Fibroblast of skin of scalp (primary cell): ENCODE measurements around the gene NLRP6.
A peak's percentile ranks its signal among the peaks of the same experiment; 100 is the strongest.
"Not testable (repeated sequence)": the region's sequence is repeated elsewhere in the genome, so short reads cannot be mapped to it uniquely, and the experiment has no call there.

Experiments used
- DNase-seq: peaks from one replicate; pipeline ENCODE4 v3.0.0-alpha.2; 2013

NLRP6 gene

DNA sequence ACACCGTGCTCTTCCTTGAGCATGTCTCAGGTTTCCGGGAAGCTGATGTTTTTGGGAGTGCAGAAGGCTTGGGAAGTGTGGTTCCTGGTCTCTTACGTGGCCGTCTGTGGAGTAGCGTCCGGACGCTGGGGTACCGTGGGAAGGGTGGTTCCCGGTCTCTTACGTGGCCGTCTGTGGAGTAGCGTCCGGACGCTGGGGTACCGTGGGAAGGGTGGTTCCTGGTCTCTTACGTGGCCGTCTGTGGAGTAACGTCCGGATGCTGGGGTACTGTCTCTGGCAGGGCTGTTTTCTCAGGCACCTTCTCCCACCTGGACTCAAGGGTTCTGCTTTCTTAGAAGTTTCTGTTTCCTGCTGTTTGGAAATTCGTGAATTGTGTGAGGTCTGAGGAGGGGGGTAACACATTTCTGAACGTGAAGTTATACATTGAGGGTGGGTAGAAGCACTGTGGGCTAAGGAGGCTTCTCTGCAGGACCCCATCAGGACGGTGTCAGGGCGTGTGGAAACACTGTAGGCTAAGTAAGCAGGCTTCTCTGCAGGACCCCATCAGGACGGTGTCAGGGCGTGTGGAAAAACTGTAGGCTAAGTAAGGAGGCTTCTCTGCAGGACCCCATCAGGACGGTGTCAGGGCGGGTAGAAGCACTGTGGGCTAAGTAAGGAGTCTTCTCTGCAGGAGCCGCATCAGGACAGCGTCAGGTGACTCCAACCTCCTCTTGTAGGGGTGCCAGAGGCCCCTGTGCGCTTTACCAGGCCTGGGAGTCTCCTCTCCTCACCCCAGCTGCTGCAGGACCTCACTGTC is 47.8 kb downstream of the NLRP6 start:
- DNase-seq = no peak

DNA sequence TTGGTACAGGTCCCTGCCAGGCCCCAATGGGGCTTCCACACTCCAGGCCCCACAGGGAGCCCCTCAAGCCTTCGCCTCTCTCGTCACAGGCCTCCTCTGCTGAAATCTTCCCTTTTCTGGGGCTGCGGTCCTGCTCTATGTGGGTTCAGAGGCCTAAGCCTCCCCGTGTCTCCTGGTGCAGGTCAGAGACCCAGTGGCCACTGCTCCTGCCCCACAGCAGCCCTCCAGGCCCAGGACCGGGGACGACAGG is 48.3 kb downstream of the NLRP6 start:
- no peak for DNase-seq

DNA sequence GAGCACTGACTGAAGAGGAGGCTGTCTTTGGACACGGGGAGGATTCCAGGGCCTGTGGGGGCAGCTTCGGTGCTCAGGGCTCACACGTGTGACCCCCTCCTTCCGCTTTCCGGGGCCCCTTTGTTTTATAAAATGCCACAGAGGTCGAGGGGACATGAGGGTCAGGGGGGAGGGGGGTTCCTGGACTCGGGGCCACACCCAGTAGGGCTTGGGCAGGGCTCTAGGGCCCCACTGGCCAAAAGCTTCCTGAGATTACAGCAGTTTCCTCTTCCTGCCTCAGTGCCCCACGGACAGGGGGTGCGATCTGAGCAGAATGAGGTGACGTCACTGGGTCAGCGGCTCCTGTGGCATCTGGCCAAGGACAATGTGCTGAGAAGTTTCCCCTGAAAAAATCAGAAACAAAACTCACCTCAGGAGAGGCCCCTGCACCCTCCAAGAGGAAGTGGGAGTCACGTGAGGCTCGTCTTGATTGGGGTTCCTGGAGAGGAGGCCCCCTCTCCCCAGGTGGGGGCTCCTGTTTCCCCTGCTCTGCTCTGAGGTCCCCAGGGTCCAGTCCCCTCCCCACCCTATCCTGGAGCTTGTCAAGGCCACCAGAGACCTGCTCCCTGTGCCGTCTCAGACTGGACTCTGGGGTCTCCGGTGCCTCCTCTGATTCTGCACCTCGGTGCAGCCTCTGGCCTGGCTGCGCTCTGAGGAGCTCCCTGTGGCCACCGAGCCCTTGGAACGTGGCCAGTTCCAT is 48.8 kb downstream of the NLRP6 start:
- DNase-seq = peak; percentile 31

DNA sequence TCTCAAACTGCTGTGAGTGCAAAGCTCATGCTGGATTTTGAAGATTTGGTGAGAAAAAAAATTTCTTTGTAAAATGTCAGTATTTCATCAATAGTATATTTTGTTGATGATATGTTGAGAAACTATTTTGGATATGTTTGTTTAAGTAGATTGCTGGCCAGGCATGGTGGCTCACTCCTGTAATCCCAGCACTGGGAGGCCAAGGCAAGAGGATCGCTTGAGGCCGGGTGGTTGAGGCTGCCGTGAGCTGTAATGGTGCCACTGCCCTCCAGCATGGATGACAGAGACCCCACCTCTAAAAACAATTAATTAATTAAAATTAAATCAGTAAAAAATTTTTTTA is 49.3 kb downstream of the NLRP6 start:
- DNase-seq = peak; percentile 36

DNA sequence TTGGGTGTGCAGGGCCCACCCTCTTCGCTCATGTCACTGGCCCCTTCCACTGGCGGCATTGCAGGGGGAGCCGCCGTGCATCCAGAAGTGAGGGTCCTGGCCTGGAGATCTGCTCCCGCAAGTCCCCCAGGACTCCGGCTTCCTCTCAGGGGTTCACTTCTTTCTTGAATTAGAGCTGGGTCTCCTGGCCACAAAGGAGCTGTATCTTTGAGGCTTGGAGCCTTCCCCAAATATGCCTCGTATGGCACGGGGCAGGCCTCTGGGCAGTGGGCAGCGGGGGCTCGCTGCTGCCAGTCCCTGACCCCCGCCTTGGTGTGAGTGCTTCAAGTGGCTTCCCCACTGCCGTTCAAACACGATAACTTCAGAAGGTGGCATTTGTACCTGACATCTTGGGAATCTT is 49.8 kb downstream of the NLRP6 start:
- DNase-seq = no peak

DNA sequence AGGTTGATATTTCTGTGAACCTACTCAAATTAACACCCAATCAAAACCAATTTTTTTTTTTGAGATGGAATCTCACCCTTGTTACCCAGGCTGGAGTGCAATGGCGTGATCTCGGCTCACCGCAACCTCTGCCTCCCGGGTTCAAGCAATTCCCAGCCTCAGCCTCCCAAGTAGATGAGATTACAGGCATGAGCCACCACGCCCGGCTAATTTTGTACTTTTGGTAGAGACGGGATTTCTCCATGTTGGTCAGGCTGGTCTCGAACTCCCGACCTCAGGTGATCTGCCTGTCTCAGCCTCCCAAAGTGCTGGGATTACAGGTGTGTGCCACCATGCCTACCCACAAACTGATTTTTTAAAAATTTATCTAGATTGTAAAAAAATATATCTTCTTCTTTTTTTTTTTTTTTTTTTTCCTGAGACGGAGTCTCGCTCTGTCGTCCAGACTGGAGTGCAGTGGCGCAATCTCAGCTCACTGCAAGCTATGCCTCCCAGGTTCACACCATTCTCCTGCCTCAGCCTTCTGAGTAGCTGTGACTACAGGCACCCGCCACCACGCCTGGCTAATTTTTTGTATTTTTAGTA is 50.4 kb downstream of the NLRP6 start:
- DNase-seq = not testable (repeated sequence)

DNA sequence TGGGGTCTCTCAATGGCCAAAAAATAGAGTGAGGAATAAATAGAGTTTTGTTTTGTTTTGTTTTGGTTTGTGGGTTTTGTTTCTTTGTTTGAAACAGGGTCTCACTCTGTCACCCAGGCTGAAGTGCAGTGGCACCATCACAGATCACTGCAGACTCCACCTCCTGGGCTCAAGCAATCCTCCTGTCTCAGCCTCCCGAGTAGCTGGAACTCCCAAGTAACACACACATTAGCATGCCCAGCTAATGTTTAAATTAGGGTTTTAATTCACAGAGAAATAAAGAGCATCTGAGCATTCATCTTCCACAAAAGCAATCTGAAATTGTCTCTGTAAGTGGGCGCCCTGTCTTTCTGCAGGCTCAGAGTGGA is 51.7 kb downstream of the NLRP6 start:
- no peak for DNase-seq

DNA sequence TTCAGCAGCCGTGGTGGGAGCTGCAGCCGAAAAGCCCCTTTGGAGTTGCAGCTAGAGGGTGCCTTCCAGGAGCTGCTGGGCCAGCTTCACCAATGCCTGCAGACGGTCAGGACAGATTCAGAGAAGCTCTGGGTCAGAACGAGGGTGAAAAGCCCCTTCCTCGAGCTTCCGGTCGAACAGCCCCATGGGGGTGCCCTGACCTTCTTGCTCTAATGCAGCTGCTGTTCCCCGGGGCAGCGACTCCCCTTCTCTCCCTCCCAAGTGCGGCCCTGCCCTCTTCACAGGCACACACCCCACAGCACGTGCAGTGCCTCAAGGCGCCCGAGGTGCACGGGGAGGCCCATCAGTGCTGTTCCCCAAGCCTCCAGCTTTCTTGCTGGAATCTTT is 52.1 kb downstream of the NLRP6 start:
- no peak for DNase-seq

DNA sequence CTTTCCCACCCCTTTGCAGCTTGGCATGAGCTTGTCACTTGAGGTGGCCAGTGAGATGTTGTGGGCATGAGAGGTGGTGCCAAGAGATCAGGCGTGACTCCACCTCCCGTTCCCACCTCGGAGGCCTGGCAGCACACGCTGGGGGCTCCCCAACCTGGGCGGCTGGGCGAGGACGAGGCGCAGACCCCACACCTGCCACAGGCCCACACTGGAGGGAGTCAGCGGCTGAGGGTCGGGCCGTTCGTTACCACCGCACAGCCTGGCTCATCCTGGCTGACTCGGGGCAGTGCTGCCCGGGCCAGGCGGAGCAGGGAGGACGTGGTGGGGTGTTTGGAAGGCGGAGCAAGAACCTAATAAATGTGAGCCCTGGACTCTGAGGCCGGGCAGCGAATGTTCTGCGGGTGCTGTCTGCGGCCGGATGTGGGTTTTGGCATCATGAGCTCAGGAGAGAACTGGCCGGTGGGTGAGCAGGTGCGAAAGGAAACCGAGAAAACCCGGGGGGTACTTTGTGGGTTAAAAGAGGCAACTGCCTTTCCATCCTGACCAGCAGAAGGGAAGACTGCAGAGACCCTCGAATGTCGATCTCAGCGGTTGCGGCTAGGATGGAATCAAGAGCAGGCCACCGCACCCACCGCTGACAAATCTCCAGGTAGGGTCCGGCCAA is 52.6 kb downstream of the NLRP6 start:
- no peak for DNase-seq

DNA sequence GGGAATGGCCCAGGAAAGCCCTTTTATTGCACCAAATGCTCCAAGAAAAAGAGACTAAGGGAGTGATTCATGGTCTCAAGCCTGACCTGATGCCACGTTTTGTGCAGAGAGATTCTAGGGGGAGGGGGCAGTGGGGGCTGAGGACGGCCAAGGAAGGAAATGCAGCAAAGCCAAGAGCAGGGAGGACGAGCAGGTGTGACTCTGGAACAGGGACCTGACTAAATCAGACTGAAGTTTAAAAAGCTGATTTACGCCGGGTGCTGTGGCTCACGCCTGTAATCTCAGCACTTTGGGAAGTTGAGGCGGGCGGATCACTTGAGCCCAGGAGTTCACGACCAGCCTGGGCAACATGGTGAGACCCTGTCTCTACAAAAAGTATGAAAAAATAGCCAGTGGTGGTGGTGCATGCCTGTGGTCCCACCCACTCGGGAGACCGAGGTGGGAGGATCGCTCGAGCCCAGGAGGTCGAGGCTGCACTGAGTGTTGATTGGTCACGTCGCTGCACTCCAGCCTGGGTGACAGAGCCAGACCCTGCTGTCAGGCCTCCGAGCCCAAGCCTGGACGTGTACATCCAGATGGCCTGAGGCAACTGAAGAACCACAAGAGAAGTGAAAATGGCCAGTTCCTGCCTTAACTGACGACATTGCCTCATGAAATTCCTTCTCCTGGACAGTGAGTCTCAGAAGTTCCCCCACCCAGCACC is 53.3 kb downstream of the NLRP6 start:
- DNase-seq = no peak

DNA sequence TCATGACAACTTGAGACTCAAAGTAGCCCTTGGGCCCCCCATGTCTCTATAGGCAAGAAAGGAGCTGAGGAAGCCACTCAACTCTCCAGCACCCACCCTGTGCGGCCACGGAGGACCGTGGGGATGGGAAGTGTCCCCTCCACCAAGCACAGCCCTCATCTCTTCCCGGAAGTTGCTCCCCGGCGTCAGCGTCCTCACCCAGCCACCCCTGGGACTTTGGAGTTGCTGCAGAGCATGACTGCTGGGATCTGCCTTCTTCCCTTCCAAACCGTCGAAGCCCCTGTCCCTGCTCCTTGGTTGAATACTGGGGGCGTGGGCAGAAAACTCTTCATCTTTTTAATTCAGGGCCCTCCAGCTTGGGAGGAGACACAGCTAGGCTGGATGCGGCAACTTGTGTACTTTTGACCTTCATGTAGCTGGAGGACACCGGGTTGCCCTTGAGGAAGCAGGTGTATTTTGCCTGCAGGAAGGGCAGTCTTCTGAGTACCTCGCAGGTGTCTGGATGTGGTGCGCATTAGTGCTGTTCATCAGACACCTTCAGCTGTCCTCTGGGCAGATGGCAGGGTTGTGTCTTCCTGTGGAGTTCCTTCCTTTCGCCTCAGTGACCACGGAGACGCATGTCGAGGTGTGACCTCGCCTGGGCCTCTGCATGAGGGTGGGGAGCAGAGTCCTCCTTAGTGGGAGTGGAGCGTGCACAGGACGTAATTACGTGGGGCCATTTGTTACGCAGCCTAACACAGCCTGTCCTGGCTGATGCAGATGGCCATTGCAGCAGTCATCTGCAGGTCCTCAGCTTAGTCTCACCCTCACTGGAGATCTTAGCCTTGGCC is 54.7 kb downstream of the NLRP6 start:
- no peak for DNase-seq

DNA sequence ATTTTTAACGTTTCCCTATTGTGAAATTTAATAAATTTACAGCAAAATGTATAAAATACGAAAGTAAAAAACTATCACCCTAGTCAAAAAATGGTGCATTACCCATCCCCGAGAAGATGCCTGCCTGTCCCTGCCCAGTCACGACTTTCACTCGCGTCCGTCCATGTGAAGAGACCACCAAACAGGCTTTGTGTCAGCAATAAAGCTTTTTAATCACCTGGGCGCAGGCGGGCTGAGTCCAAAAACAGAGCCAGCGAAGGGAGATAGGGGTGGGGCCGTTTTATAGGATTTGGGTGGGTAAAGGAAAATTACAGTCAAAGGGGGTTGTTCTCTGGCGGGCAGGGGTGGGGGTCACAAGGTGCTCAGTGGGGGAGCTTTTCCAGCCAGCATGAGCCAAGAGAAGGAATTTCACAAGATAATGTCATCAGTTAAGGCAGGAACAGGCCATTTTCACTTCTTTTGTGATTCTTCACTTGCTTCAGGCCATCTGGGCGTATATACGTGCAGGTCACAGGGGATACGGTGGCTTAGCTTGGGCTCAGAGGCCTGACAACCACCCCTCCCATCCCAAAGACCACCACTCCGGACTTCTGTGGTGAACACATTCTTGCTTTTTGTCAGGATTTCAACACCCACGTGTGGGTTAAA is 55.5 kb downstream of the NLRP6 start:
- DNase-seq = not testable (repeated sequence)

DNA sequence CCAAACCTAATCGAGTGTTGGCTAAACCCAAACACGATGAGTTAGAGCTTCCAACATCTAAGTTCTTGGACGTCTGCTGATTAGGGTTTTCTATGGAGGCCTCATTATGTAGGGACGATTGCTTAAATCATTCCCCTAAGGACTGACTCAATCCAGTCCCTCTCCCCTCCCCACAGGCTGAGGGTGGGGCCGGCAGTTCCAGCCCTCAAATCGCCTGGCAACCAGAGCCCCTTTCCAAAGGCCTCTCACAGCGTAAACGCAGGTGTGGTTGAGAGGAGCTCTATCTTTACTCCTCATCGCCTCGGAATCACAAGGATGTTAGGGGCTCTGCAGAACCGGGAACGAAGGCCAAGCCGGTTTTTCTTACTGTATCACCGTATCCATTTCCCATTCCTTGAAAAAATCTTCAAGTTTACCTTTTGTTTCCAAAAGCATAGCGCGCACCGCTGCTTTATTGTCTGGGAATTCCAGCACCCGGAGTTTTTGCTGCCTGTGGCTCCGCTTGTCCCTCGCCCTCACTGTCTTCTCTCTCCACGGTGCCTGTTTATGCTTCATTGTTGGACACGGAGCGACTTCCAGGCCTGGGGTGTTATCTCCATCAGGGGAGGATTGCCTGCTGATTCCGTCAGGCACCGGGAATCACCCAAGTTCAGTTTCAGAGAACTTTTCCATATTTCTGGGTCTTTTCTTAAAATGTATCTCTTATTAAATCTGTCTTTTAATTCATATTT is 56.2 kb downstream of the NLRP6 start:
- DNase-seq = no peak
